ENCODE data around the gene XRCC2.

GRCh38 chr7:152683297-152683696, 7.4 kb upstream of the XRCC2 start:
- TF ChIP-seq CTCF (conservative IDR thresholded peaks at IDR 0.05) (no peak), ZFX (IDR thresholded peaks at IDR 0.05) (no peak)
